Naive thymus-derived CD4-positive, alpha-beta T cell (primary cell): Measurements from ENCODE around the gene NCF2. TPM values are rescaled to one million over a fixed set of nuclear protein-coding genes. Genes with fewer than 3 reads are reported as not detected.
A peak's percentile ranks its signal among the peaks of the same experiment; 100 is the strongest.

ENCODE experiments used
- ATAC-seq: fragments of 150-1000 bp; cut with Tn5 transposase; 2 replicates; pipeline ENCODE4 v1.10.0; 2021; ENCODE audit warnings: mild to moderate bottlenecking, moderate library complexity
- CTCF ChIA-PET: fragments of 350-600 bp; sonication (Branson Sonifier 250); formaldehyde crosslinking; loops from one replicate; lab custom pipeline; 2021; ENCODE audit warnings: antibody characterized with exemption; lab: Charles Lee
- POLR2A ChIA-PET: fragments of 350-600 bp; sonication (Branson Sonifier 250); formaldehyde crosslinking; loops from one replicate; lab custom pipeline; 2021; ENCODE audit warnings: antibody characterized with exemption, inconsistent platforms; lab: Charles Lee
- DNase-seq, 9 donors: peaks; one replicate each; pipeline versions ENCODE4 v3.0.0 to v3.0.0-alpha.2; 2020 to 2022; ENCODE audit warnings: mixed read lengths in 1 of 9
- H3K27ac ChIP-seq: one replicate; pipeline ENCODE4 v1.7.0; 2013; ENCODE audit warnings: mild to moderate bottlenecking, low read depth, low read length, moderate library complexity
- H3K27me3 ChIP-seq, 2 donors: one replicate each; pipeline ENCODE4 v1.7.0; 2013; ENCODE audit warnings: low read length in 2 of 2, mild to moderate bottlenecking in 2 of 2, moderate library complexity in 2 of 2; ENCODE audit not compliant: control insufficient read depth in 2 of 2, insufficient read depth in 2 of 2
- H3K36me3 ChIP-seq, 3 experiments: 1 replicate in 2 of 3; 2 replicates in 1 of 3; pipeline ENCODE4 v1.7.0; 2013; ENCODE audit warnings: low read length in 3 of 3, mild to moderate bottlenecking in 3 of 3, moderate library complexity in 1 of 3; ENCODE audit not compliant: insufficient read depth in 3 of 3, control insufficient read depth in 2 of 3
- H3K4me1 ChIP-seq, 2 donors: one replicate each; pipeline ENCODE4 v1.7.0; 2013; ENCODE audit warnings: low read length in 2 of 2, mild to moderate bottlenecking in 2 of 2, moderate library complexity in 1 of 2; ENCODE audit not compliant: control insufficient read depth in 2 of 2, insufficient read depth in 2 of 2
- H3K4me3 ChIP-seq: 2 replicates; pipeline ENCODE4 v1.7.0; 2013; ENCODE audit warnings: mild to moderate bottlenecking, low read length
- H3K9me3 ChIP-seq, 3 experiments: 1 replicate in 2 of 3; 2 replicates in 1 of 3; pipeline ENCODE4 v1.7.0; 2013; ENCODE audit warnings: low read length in 3 of 3; ENCODE audit not compliant: control insufficient read depth in 2 of 3
- H3K27ac Mint-ChIP-seq, 9 donors: one replicate each; pipeline ENCODE4 v1.8.0; 2020 to 2022; ENCODE audit warnings: mixed read lengths in 9 of 9, mild to moderate bottlenecking in 8 of 9, moderate library complexity in 5 of 9, inconsistent platforms in 2 of 9
- H3K27me3 Mint-ChIP-seq, 5 donors: one replicate each; pipeline ENCODE4 v1.8.0; 2021 to 2022; ENCODE audit warnings: mixed read lengths in 5 of 5, mild to moderate bottlenecking in 1 of 5
- H3K36me3 Mint-ChIP-seq, 5 donors: one replicate each; pipeline ENCODE4 v1.8.0; 2020 to 2022; ENCODE audit warnings: mixed read lengths in 5 of 5, mild to moderate bottlenecking in 3 of 5, inconsistent platforms in 1 of 5
- H3K4me1 Mint-ChIP-seq, 7 donors: one replicate each; pipeline ENCODE4 v1.8.0; 2020 to 2022; ENCODE audit warnings: mixed read lengths in 7 of 7, mild to moderate bottlenecking in 3 of 7, inconsistent platforms in 1 of 7
- H3K4me3 Mint-ChIP-seq, 10 donors: one replicate each; pipeline ENCODE4 v1.8.0; 2020 to 2022; ENCODE audit warnings: mild to moderate bottlenecking in 10 of 10, mixed read lengths in 10 of 10, moderate library complexity in 6 of 10, inconsistent platforms in 2 of 10
- H3K9me3 Mint-ChIP-seq, 11 donors: one replicate each; pipeline ENCODE4 v1.8.0; 2020 to 2022; ENCODE audit warnings: mixed read lengths in 11 of 11, mild to moderate bottlenecking in 4 of 11, inconsistent platforms in 1 of 11, moderate library complexity in 1 of 11
- intact Hi-C, 2 donors: fragments of 100-400 bp; cut with micrococcal nuclease; formaldehyde crosslinking; loops; one replicate each; pipeline ENCODE4 v1.15.1; 2023
- polyA plus RNA-seq, 2 donors: library from polyadenylated mRNA; unstranded; fragments of 300-500 nt; fragmentation: Illumina TruSeq; gene quantifications; one replicate each; pipeline ENCODE4 v1.2.3, GENCODE V29; 2021
- total RNA-seq, 6 experiments: library from RNA in 5 of 6; stranded (reverse) in 5 of 6; gene quantifications; 1 replicate in 5 of 6; 2 replicates in 1 of 6; pipeline ENCODE4 v1.2.3 and lab custom pipeline; 2021 to 2026

The NCF2 gene
- total and polyA plus RNA-seq, 7 experiments from 2014 or later: 0.43 to 145 (median 3.8) TPM

- Histone ChIP-seq H3K4me3 (no peak overlapping the region), H3K27me3 (no peaks in the 10 kb centered on the region), H3K9me3 (no peaks in the 10 kb centered on the region), H3K4me1 (peaks cover 3 to 9% of the 10 kb centered on the region in 2 donors), H3K27ac (no peak overlapping the region), H3K36me3 (no peaks in the 10 kb centered on the region)
- ATAC-seq (peak; percentile 55), DNase-seq (no peak)
- peaks cover 0 to 7% (median 0%) of the 10 kb centered on the region in 5 donors for H3K36me3 Mint-ChIP-seq
- POLR2A ChIA-PET: no interaction called here
- peaks cover 5 to 45% (median 19%) of the 10 kb centered on the region in 7 donors for H3K4me1 Mint-ChIP-seq
- CTCF ChIA-PET: no interaction called here
- peaks cover 0 to 7% (median 0%) of the 10 kb centered on the region in 5 donors for H3K27me3 Mint-ChIP-seq
- H3K27ac Mint-ChIP-seq: peak overlapping the region in 1 of 9 donors; percentile 73
- peak overlapping the region in 1 of 10 donors; percentile 23 for H3K4me3 Mint-ChIP-seq
- no peaks in the 10 kb centered on the region for H3K9me3 Mint-ChIP-seq
- intact Hi-C loops: loop anchor here in 1 of 2 donors (5.0 kb wide), 1 partner anchor 249 kb away; no protein-coding TSS in a partner anchor
These were observed 3.1 kb upstream of the NCF2 start for GRCh38 chr1:183593356-183593755.

DNA sequence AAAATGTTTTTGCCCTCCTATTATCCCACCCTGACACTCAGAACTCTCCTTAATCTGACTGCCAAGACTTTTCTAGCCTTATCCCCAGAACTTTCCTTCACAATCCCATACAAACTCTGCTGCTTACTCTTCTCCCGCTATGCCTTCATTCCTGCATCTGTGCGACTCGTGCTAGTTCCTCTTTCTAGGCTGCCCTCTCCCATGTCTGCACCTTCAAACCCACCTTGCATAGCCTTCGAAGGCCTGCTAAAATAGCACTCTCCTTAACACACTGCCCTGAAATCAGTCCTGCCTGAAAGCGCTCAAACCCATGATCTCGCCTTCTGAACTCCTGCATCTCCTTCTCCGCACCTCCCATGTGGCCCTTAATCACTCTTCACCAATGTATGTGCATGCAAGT, 2.5 kb upstream of the NCF2 start:
- Mint-ChIP-seq H3K9me3 (no peaks in the 10 kb centered on the region), H3K36me3 (peaks cover 0 to 7% (median 0%) of the 10 kb centered on the region in 5 donors), H3K27ac (peak overlapping the region in 3 of 9 donors; percentile 9 to 73 (median 17)), H3K27me3 (peaks cover 0 to 7% (median 0%) of the 10 kb centered on the region in 5 donors), H3K4me3 (no peak overlapping the region), H3K4me1 (peaks cover 0 to 46% (median 19%) of the 10 kb centered on the region in 7 donors)
- ATAC-seq (no peak), DNase-seq (no peak)
- no peaks in the 10 kb centered on the region for H3K9me3 ChIP-seq
- no peak overlapping the region for H3K27ac ChIP-seq
- POLR2A ChIA-PET: no interaction called here
- H3K27me3 ChIP-seq: no peaks in the 10 kb centered on the region
- H3K4me3 ChIP-seq: no peak overlapping the region
- peaks cover 3 to 9% of the 10 kb centered on the region in 2 donors for H3K4me1 ChIP-seq
- no peaks in the 10 kb centered on the region for H3K36me3 ChIP-seq
- CTCF ChIA-PET: no interaction called here
- intact Hi-C loops: loop anchor here in 1 of 2 donors (5.0 kb wide), 1 partner anchor 250 kb away; no protein-coding TSS in a partner anchor

GRCh38 chr1:183589874-183590243, 400 bp downstream of the NCF2 start:
- no peak overlapping the region for H3K4me3 ChIP-seq
- intact Hi-C loops: loop anchor here in 1 of 2 donors (1.0 to 5.0 kb wide), 4 partner anchors 45 to 252 kb away; partner anchors contain the start of gene ARPC5
- DNase-seq (no peak), ATAC-seq (no peak)
- peaks cover 0 to 49% (median 19%) of the 10 kb centered on the region in 7 donors for H3K4me1 Mint-ChIP-seq
- H3K9me3 Mint-ChIP-seq: peaks cover 0 to 2% (median 0%) of the 10 kb centered on the region in 11 donors
- H3K27ac ChIP-seq: no peak overlapping the region
- H3K4me1 ChIP-seq: peaks cover 3 to 9% of the 10 kb centered on the region in 2 donors
- H3K36me3 ChIP-seq: no peaks in the 10 kb centered on the region
- CTCF ChIA-PET: interaction anchor here (1.1 kb wide), 1 partner anchor 9 kb away, joined by 3 read pairs; no protein-coding TSS in a partner anchor
- no peaks in the 10 kb centered on the region for H3K27me3 ChIP-seq
- peak overlapping the region in 2 of 9 donors; percentile 57 to 87 for H3K27ac Mint-ChIP-seq
- H3K4me3 Mint-ChIP-seq: peak overlapping the region in 3 of 10 donors; percentile 10 to 81 (median 25)
- POLR2A ChIA-PET: no interaction called here
- H3K27me3 Mint-ChIP-seq: peaks cover 0 to 5% (median 0%) of the 10 kb centered on the region in 5 donors
- no peaks in the 10 kb centered on the region for H3K9me3 ChIP-seq
- H3K36me3 Mint-ChIP-seq: peaks cover 0 to 12% (median 0%) of the 10 kb centered on the region in 5 donors

DNA sequence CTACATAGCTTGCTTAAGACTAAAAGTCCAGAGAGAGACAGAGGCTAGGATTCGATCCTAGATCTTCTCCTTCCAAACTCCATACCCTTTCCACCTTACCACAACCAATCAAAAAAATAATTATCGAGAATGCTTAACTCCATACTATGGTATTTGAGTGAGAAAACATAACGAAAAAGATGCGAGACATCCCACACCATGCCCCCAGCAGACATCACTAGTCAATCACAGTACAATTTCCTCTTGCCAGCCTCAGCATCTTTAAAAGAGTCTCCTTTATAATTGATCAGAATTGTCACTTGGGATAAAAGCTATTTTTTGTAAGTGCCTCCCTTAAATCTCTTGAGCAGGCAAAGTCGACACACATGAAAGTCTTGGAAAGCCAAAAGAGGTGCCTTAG, 875 bp downstream of the NCF2 start:
- CTCF ChIA-PET: interaction anchor here (1.1 kb wide), 1 partner anchor 9 kb away, joined by 3 read pairs; no protein-coding TSS in a partner anchor
- intact Hi-C loops: loop anchor here in 1 of 2 donors (2.0 kb wide), 1 partner anchor 47 kb away; no protein-coding TSS in a partner anchor
- Histone ChIP-seq H3K9me3 (no peaks in the 10 kb centered on the region), H3K4me3 (no peak overlapping the region), H3K4me1 (peaks cover 3 to 9% of the 10 kb centered on the region in 2 donors), H3K36me3 (no peaks in the 10 kb centered on the region), H3K27me3 (no peaks in the 10 kb centered on the region), H3K27ac (no peak overlapping the region)
- Mint-ChIP-seq H3K36me3 (peaks cover 0 to 15% (median 0%) of the 10 kb centered on the region in 5 donors), H3K27me3 (peaks cover 0 to 5% (median 0%) of the 10 kb centered on the region in 5 donors), H3K4me1 (peaks cover 0 to 53% (median 19%) of the 10 kb centered on the region in 7 donors), H3K4me3 (peak overlapping the region in 3 of 10 donors; percentile 21 to 81 (median 47)), H3K27ac (peak overlapping the region in 4 of 9 donors; percentile 27 to 87 (median 64)), H3K9me3 (peaks cover 0 to 2% (median 0%) of the 10 kb centered on the region in 11 donors)
- no peak for DNase-seq
- ATAC-seq: no peak
- POLR2A ChIA-PET: interaction anchor here (0.5 kb wide), 1 partner anchor 1981 kb away, joined by 3 read pairs; no protein-coding TSS in a partner anchor

GRCh38 chr1:183588827-183589226, 1.4 kb downstream of the NCF2 start:
- no peak for ATAC-seq
- H3K4me1 ChIP-seq: peaks cover 3 to 9% of the 10 kb centered on the region in 2 donors
- peaks cover 0 to 53% (median 19%) of the 10 kb centered on the region in 7 donors for H3K4me1 Mint-ChIP-seq
- H3K4me3 Mint-ChIP-seq: peak overlapping the region in 5 of 10 donors; percentile 5 to 81 (median 7)
- ChIA-PET POLR2A (interaction anchor here (0.5 kb wide), 1 partner anchor 1982 kb away, joined by 3 read pairs; no protein-coding TSS in a partner anchor), CTCF (no interaction called here)
- DNase-seq: no peak
- H3K27ac Mint-ChIP-seq: peak overlapping the region in 7 of 9 donors; percentile 14 to 87 (median 60)
- H3K36me3 Mint-ChIP-seq: peaks cover 0 to 15% (median 0%) of the 10 kb centered on the region in 5 donors
- peaks cover 0 to 5% (median 0%) of the 10 kb centered on the region in 5 donors for H3K27me3 Mint-ChIP-seq
- H3K4me3 ChIP-seq: no peak overlapping the region
- peaks cover 0 to 2% (median 0%) of the 10 kb centered on the region in 11 donors for H3K9me3 Mint-ChIP-seq
- H3K36me3 ChIP-seq: no peaks in the 10 kb centered on the region
- H3K9me3 ChIP-seq: no peaks in the 10 kb centered on the region
- H3K27ac ChIP-seq: no peak overlapping the region
- intact Hi-C loops: loop anchor here in 1 of 2 donors (2.0 kb wide), 1 partner anchor 46 kb away; no protein-coding TSS in a partner anchor
- no peaks in the 10 kb centered on the region for H3K27me3 ChIP-seq

DNA sequence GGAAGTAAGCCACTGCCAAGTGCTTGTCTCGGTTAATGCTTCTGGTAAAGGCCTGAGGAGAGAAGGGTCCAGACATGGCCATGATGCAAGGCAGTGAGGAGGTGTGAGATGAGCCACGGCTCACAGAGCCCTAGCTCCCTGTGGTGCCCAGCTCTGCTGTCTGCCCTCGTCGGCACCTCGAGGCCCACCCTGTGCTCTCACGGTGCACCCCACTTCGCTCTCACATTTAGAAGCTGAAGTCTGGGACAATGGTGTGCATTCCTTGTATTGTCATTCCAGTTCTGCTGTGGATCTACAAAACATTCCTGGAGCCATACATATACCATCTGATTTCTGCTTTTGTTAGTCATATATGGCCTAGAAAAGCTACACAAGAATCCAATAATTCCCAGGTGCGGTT, 3.3 kb downstream of the NCF2 start:
- ChIA-PET CTCF (interaction anchor here (0.6 kb wide), 1 partner anchor 329 kb away, joined by 3 read pairs; no protein-coding TSS in a partner anchor), POLR2A (no interaction called here)
- no peaks in the 10 kb centered on the region for H3K27me3 ChIP-seq
- H3K4me3 ChIP-seq: no peak overlapping the region
- Mint-ChIP-seq H3K4me1 (peaks cover 0 to 48% (median 16%) of the 10 kb centered on the region in 7 donors), H3K27ac (no peak overlapping the region), H3K27me3 (no peaks in the 10 kb centered on the region), H3K36me3 (peaks cover 0 to 13% (median 0%) of the 10 kb centered on the region in 5 donors), H3K4me3 (no peak overlapping the region), H3K9me3 (peaks cover 0 to 2% (median 0%) of the 10 kb centered on the region in 11 donors)
- H3K36me3 ChIP-seq: no peaks in the 10 kb centered on the region
- H3K9me3 ChIP-seq: no peaks in the 10 kb centered on the region
- intact Hi-C loops: no loop called here
- peaks cover 3 to 9% of the 10 kb centered on the region in 2 donors for H3K4me1 ChIP-seq
- DNase-seq: no peak
- no peak overlapping the region for H3K27ac ChIP-seq
- ATAC-seq: no peak
